Measurements from ENCODE around the gene CNTN1.
"Not testable (repeated sequence)": the region's sequence is repeated elsewhere in the genome, so short reads cannot be mapped to it uniquely, and the experiment has no call there.

The CNTN1 gene

GRCh38 chr12:40711121-40711520 is 18.9 kb downstream of the CNTN1 start:
- DNase-seq = no peak

GRCh38 chr12:40714636-40715035 is 22.4 kb downstream of the CNTN1 start:
- peak; percentile 14 for DNase-seq

GRCh38 chr12:40716037-40716436 is 23.8 kb downstream of the CNTN1 start:
- no peak for DNase-seq

- no peak for DNase-seq
Measured at GRCh38 chr12:40717576-40717975, 25.3 kb downstream of the CNTN1 start.

GRCh38 chr12:40718878-40719372 is 26.7 kb downstream of the CNTN1 start:
- no peak for DNase-seq

GRCh38 chr12:40723001-40723400 is 30.8 kb downstream of the CNTN1 start:
- DNase-seq = no peak

- DNase-seq = peak; percentile 8
Measured at GRCh38 chr12:40726366-40726765, 34.1 kb downstream of the CNTN1 start.

GRCh38 chr12:40727774-40728483 is 35.7 kb downstream of the CNTN1 start:
- DNase-seq = peak; percentile 76

GRCh38 chr12:40730281-40730680 is 38.0 kb downstream of the CNTN1 start:
- DNase-seq = peak; percentile 7

GRCh38 chr12:40733871-40734270 is 41.6 kb downstream of the CNTN1 start:
- DNase-seq = peak; percentile 92

GRCh38 chr12:40734276-40734675 is 42.0 kb downstream of the CNTN1 start:
- DNase-seq = peak; percentile 90

- DNase-seq = peak; percentile 73
Measured at GRCh38 chr12:40735551-40736230, 43.5 kb downstream of the CNTN1 start.

GRCh38 chr12:40737416-40737815 is 45.2 kb downstream of the CNTN1 start:
- not testable (repeated sequence) for DNase-seq

GRCh38 chr12:40738856-40739255 is 46.6 kb downstream of the CNTN1 start:
- DNase-seq = no peak

GRCh38 chr12:40742041-40742440 is 49.8 kb downstream of the CNTN1 start:
- no peak for DNase-seq

GRCh38 chr12:40745386-40745785 is 53.1 kb downstream of the CNTN1 start:
- DNase-seq = peak; percentile 19

- DNase-seq = no peak
Measured at GRCh38 chr12:40749863-40750262, 57.6 kb downstream of the CNTN1 start.

GRCh38 chr12:40752011-40752410 is 59.8 kb downstream of the CNTN1 start:
- peak; percentile 26 for DNase-seq

- no peak for DNase-seq
Measured at GRCh38 chr12:40760821-40761220, 68.6 kb downstream of the CNTN1 start.

GRCh38 chr12:40762072-40762471 is 69.8 kb downstream of the CNTN1 start:
- DNase-seq = peak; percentile 3

- DNase-seq = no peak
Measured at GRCh38 chr12:40768125-40768864, 76.1 kb downstream of the CNTN1 start.

- peak; percentile 18 for DNase-seq
Measured at GRCh38 chr12:40769846-40770245, 77.6 kb downstream of the CNTN1 start.

GRCh38 chr12:40770781-40771180 is 78.5 kb downstream of the CNTN1 start:
- DNase-seq = no peak

GRCh38 chr12:40775661-40776060 is 83.4 kb downstream of the CNTN1 start:
- no peak for DNase-seq
